Mucosa of stomach (tissue), 1 donor: ENCODE results near the gene LCN10.

ENCODE experiments used
- H3K27me3 ChIP-seq: one replicate; pipeline ENCODE4 v1.7.0; 2013; ENCODE audit warnings: mild to moderate bottlenecking, low read length; ENCODE audit not compliant: control insufficient read depth, insufficient read depth
- H3K36me3 ChIP-seq: one replicate; pipeline ENCODE4 v1.7.0; 2013; ENCODE audit warnings: low read length; ENCODE audit not compliant: control insufficient read depth, insufficient read depth
- H3K4me1 ChIP-seq: one replicate; pipeline ENCODE4 v1.7.0; 2013; ENCODE audit warnings: mild to moderate bottlenecking, low read length; ENCODE audit not compliant: control insufficient read depth, insufficient read depth
- H3K4me3 ChIP-seq: one replicate; pipeline ENCODE4 v1.7.0; 2013; ENCODE audit warnings: low read length
- H3K9ac ChIP-seq: one replicate; pipeline ENCODE4 v1.7.0; 2013; ENCODE audit warnings: mild to moderate bottlenecking, low read length, moderate library complexity
- H3K9me3 ChIP-seq: one replicate; pipeline ENCODE4 v1.7.0; 2013; ENCODE audit warnings: mild to moderate bottlenecking, low read length, moderate library complexity; ENCODE audit not compliant: control insufficient read depth
- donor health status: Pancreatic carcinoma.

Gene LCN10

DNA sequence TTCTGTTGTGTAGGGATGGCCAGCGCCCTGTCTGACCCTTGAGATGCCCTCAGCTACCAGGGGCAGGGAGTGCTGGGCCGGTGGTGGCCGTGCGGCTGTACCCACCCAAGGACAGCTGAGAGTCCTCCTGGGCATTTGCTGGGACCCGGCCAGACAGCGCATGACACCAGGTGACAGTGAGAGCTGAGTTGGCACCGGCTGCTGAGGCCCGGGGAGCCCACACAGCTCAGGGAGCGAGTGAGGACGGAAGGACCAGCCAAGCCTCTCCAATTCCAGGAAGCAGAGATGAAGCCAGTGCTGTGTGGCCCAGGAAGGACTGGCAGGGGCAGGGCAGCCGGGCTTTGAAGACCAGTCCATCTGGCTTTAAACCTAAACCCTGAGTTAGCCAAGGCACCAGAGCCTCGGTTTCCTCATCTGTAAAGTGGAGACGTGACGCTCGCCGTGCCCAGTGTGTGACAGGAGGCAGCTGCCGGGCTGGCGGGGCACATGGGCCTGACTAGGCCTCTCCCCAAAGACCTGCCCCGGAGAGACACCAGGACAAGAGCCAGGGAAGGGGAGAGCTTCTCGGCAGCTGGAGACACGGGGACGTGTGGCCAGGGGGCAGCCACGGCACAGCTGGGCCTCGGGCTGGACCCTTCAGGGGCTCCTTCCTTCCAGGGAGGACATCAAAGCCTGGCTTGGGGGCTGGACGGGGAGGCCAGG is 52.5 kb downstream of the LCN10 start:
- peaks cover 84% of the 10 kb centered on the region for H3K4me1 ChIP-seq
- H3K27me3 ChIP-seq = no peaks in the 10 kb centered on the region
- no peaks in the 10 kb centered on the region for H3K9me3 ChIP-seq
- H3K4me3 ChIP-seq = no peak overlapping the region
- no peaks in the 10 kb centered on the region for H3K36me3 ChIP-seq
- H3K9ac ChIP-seq = peak overlapping the region; percentile 22

- no peak overlapping the region for H3K9ac ChIP-seq
- no peaks in the 10 kb centered on the region for H3K9me3 ChIP-seq
- no peak overlapping the region for H3K4me3 ChIP-seq
- H3K27me3 ChIP-seq = no peaks in the 10 kb centered on the region
- H3K36me3 ChIP-seq = no peaks in the 10 kb centered on the region
- H3K4me1 ChIP-seq = peaks cover 81% of the 10 kb centered on the region
These were observed 53.7 kb downstream of the LCN10 start for GRCh38 chr9:136689108-136689460.

GRCh38 chr9:136688274-136689107 is 54.2 kb downstream of the LCN10 start:
- H3K9me3 ChIP-seq = no peaks in the 10 kb centered on the region
- no peak overlapping the region for H3K4me3 ChIP-seq
- H3K27me3 ChIP-seq = no peaks in the 10 kb centered on the region
- no peak overlapping the region for H3K9ac ChIP-seq
- no peaks in the 10 kb centered on the region for H3K36me3 ChIP-seq
- peaks cover 76% of the 10 kb centered on the region for H3K4me1 ChIP-seq
